Upper lobe of left lung (tissue), 4 donors: ENCODE measurements around the gene EEF1AKMT3.

ENCODE experiments used
- CTCF ChIP-seq, 6 experiments: fragments of 450-650 bp in 4 of 6; fragments of 200-600 bp in 2 of 6; sonication (generic) in 2 of 6; IDR thresholded peaks; one replicate each; pipeline ENCODE4 v1.5.1; 2016 to 2019; ENCODE audit warnings: antibody characterized with exemption in 6 of 6
- EP300 ChIP-seq, 4 donors: sonication (generic); formaldehyde crosslinking; IDR thresholded peaks; one replicate each; pipeline ENCODE4 v1.5.1; 2017; ENCODE audit warnings: antibody characterized with exemption in 4 of 4, control low read depth in 2 of 4
- POLR2A ChIP-seq, 4 donors: fragments of 450-650 bp; IDR thresholded peaks; one replicate each; pipeline ENCODE4 v1.5.1; 2016 to 2017; ENCODE audit warnings: antibody characterized with exemption in 4 of 4, mild to moderate bottlenecking in 2 of 4
- POLR2AphosphoS5 ChIP-seq, 2 donors: sonication (generic); formaldehyde crosslinking; IDR thresholded peaks; one replicate each; pipeline ENCODE4 v1.5.1; 2017; ENCODE audit warnings: antibody characterized with exemption in 2 of 2

DNA sequence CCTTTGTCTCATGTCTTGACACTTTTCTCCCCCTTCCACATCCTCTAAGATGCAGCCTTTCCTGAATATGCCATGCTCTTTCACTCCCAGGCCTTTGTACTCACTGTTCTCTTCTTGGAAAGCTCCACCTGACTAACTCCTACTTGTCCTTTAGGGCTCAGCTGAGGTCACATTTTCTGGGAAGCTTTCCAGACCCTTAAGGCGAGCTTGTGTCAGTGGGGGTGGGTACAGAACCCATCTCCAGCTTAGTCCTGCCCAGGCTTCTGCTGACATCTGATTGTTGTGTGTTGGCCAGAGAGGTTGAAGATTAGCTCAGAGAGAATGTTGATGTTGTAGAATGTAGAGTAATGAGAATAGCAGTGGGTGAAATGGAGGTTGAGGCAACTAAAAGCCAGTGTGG is 7.3 kb downstream of the EEF1AKMT3 start:
- TF ChIP-seq CTCF (IDR thresholded peaks at IDR 0.05) (no peak), POLR2AphosphoS5 (IDR thresholded peaks at IDR 0.05) (no peak), POLR2A (IDR thresholded peaks at IDR 0.05) (no peak), EP300 (IDR thresholded peaks at IDR 0.05) (no peak)
